ENCODE data around the gene THAP5. TPM values are rescaled to one million over a fixed set of nuclear protein-coding genes. Genes with fewer than 3 reads are reported as not detected.

The THAP5 gene
- total RNA-seq, 4 donors from 2014 or later = 32.2 to 48.3 (median 38.9) TPM

- Histone ChIP-seq H3K27ac (no peak overlapping the region), H3K4me1 (peaks cover 3 to 4% of the 10 kb centered on the region in 2 donors), H3K27me3 (no peaks in the 10 kb centered on the region), H3K9me3 (no peaks in the 10 kb centered on the region), H3K36me3 (peaks cover 5 to 13% of the 10 kb centered on the region in 2 donors), H3K4me3 (replicated peaks in 1 of 3) (no peak overlapping the region)
- WGBS, 2 donors = 96 to 99% methylated on average over 3 of the region's 3 CpGs
- no peak for TF ChIP-seq CTCF (IDR thresholded peaks at IDR 0.05)
- no peak for TF ChIP-seq POLR2A (IDR thresholded peaks at IDR 0.05)
- DNase-seq = no peak
- intact Hi-C loops (cut with DNase I) = no loop called here
These were observed 51.6 kb downstream of the THAP5 start for GRCh38 chr7:108517951-108518350.

GRCh38 chr7:108515630-108516029 lies 53.9 kb downstream of the THAP5 start:
- H3K27me3 ChIP-seq = no peaks in the 10 kb centered on the region
- no peaks in the 10 kb centered on the region for H3K4me1 ChIP-seq
- no peak overlapping the region for H3K27ac ChIP-seq
- no peak for DNase-seq
- 82 to 86% methylated on average over 2 of the region's 2 CpGs for WGBS, 2 donors
- TF ChIP-seq POLR2A (IDR thresholded peaks at IDR 0.05) (no peak), CTCF (IDR thresholded peaks at IDR 0.05) (no peak)
- no peaks in the 10 kb centered on the region for H3K9me3 ChIP-seq
- intact Hi-C loops (cut with DNase I) = no loop called here
- H3K4me3 ChIP-seq (replicated peaks in 1 of 3) = no peak overlapping the region
- peaks cover 9 to 13% of the 10 kb centered on the region in 2 donors for H3K36me3 ChIP-seq

- no peak for TF ChIP-seq POLR2A (IDR thresholded peaks at IDR 0.05)
- TF ChIP-seq CTCF (IDR thresholded peaks at IDR 0.05) = no peak
- 79 to 83% methylated on average over 3 of the region's 3 CpGs for WGBS, 2 donors
- H3K4me3 ChIP-seq (replicated peaks in 1 of 3) = no peak overlapping the region
- no peak for DNase-seq
- H3K27ac ChIP-seq = no peak overlapping the region
- no peaks in the 10 kb centered on the region for H3K27me3 ChIP-seq
- no peaks in the 10 kb centered on the region for H3K4me1 ChIP-seq
- intact Hi-C loops (cut with DNase I) = no loop called here
- no peaks in the 10 kb centered on the region for H3K9me3 ChIP-seq
- peaks cover 9 to 13% of the 10 kb centered on the region in 2 donors for H3K36me3 ChIP-seq
These were observed 54.5 kb downstream of the THAP5 start for GRCh38 chr7:108515013-108515412.

Other genes with a start within 250 kb of the THAP5 start
- gene NRCAM, start 113.3 kb downstream of the THAP5 start, total RNA-seq = 10 to 100 TPM; 10.1 to 19.5 (median 13.0) TPM
- gene PNPLA8, start 43.6 kb downstream of the THAP5 start, total RNA-seq = 10 to 100 TPM; 42.9 to 62.1 (median 47.2) TPM
- 100 to 1,000 TPM in 1 of 4 donors, 10 to 100 TPM in 3; 68.4 to 105 (median 92.0) TPM for gene DNAJB9, start 168 bp upstream of the THAP5 start, total RNA-seq

Measured in thyroid gland (tissue), 4 donors.